ENCODE results near the gene FHOD3. TPM values are rescaled to one million over a fixed set of nuclear protein-coding genes. Genes with fewer than 3 reads are reported as not detected.

The FHOD3 gene
- total RNA-seq, 2 experiments from 2014 or later, result not detected

DNA sequence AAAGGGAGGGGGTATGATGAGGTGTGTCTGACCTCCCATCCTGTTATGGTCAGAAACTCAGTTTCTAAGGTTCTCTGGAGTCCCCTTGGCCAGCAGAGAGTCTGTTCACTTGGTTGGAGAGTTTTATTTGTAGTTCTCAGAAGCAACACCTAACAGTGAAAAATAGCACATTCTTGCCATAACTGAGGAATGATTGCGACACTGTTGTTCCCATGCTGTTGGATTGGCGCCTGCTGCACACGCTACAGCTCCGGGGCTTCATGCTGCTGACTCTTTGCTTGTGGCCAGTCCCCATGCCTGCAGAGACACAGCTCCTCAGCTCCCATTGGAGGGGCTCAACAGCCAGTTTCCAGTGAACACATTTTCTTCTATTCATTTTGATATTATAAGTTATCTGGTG is 489.2 kb downstream of the FHOD3 start:
- DNase-seq (no peak), ATAC-seq (no peak)
- POLR2A ChIA-PET, result no interaction called here
- H3K36me3 Mint-ChIP-seq (ENCODE audit: low read depth), result peaks cover 31% of the 10 kb centered on the region
- intact Hi-C loops (cut with micrococcal nuclease), result no loop called here
- no peak overlapping the region for H3K4me3 Mint-ChIP-seq
- H3K27ac Mint-ChIP-seq, result no peak overlapping the region
- CTCF ChIA-PET, result no interaction called here
- H3K27me3 Mint-ChIP-seq, result no peaks in the 10 kb centered on the region
- TF ChIP-seq, protein P1, sequence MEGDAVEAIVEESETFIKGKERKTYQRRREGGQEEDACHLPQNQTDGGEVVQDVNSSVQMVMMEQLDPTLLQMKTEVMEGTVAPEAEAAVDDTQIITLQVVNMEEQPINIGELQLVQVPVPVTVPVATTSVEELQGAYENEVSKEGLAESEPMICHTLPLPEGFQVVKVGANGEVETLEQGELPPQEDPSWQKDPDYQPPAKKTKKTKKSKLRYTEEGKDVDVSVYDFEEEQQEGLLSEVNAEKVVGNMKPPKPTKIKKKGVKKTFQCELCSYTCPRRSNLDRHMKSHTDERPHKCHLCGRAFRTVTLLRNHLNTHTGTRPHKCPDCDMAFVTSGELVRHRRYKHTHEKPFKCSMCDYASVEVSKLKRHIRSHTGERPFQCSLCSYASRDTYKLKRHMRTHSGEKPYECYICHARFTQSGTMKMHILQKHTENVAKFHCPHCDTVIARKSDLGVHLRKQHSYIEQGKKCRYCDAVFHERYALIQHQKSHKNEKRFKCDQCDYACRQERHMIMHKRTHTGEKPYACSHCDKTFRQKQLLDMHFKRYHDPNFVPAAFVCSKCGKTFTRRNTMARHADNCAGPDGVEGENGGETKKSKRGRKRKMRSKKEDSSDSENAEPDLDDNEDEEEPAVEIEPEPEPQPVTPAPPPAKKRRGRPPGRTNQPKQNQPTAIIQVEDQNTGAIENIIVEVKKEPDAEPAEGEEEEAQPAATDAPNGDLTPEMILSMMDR (IDR thresholded peaks at IDR 0.05), result no peak
- H3K4me1 Mint-ChIP-seq (ENCODE audit: low read depth), result no peaks in the 10 kb centered on the region
- H3K9me3 Mint-ChIP-seq, result peaks cover 11% of the 10 kb centered on the region

DNA sequence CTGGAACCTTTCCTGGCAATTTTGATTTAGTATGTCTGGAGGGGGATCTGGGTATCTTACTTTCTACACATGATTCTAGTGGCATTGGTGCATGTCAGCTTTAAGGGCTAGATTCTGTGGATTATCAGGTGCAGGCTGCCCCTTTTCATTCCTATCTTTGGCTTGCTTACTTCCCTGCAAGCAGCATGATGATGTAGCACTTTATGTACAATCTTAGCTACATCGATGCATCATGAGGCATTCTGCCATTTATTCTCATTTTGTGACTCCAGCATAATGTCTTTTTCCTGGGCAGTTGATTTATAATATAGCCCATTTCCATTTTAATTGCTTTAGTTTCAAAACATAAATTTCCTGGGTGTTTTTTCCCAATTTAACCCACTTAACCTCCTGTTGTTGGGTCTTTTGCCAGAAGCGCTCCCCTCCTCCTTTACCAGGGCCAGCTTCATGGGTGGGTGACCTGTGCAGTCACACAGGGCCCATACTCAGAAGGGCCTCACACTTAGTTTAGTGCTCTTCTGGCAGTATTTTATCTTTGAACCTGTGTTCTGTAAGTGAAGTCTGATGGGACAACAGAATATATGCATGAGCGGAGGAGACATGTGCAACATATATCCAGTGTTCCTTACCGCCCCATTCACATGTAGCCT is 495.2 kb downstream of the FHOD3 start:
- Mint-ChIP-seq H3K4me3 (no peak overlapping the region), H3K27me3 (no peaks in the 10 kb centered on the region), H3K4me1 (ENCODE audit: low read depth) (no peaks in the 10 kb centered on the region), H3K9me3 (peaks cover 11% of the 10 kb centered on the region), H3K27ac (no peak overlapping the region), H3K36me3 (ENCODE audit: low read depth) (peaks cover 51% of the 10 kb centered on the region)
- POLR2A ChIA-PET, result no interaction called here
- intact Hi-C loops (cut with micrococcal nuclease), result no loop called here
- ATAC-seq (no peak), DNase-seq (no peak)
- CTCF ChIA-PET, result no interaction called here
- TF ChIP-seq, protein P1 (IDR thresholded peaks at IDR 0.05), result no peak

DNA sequence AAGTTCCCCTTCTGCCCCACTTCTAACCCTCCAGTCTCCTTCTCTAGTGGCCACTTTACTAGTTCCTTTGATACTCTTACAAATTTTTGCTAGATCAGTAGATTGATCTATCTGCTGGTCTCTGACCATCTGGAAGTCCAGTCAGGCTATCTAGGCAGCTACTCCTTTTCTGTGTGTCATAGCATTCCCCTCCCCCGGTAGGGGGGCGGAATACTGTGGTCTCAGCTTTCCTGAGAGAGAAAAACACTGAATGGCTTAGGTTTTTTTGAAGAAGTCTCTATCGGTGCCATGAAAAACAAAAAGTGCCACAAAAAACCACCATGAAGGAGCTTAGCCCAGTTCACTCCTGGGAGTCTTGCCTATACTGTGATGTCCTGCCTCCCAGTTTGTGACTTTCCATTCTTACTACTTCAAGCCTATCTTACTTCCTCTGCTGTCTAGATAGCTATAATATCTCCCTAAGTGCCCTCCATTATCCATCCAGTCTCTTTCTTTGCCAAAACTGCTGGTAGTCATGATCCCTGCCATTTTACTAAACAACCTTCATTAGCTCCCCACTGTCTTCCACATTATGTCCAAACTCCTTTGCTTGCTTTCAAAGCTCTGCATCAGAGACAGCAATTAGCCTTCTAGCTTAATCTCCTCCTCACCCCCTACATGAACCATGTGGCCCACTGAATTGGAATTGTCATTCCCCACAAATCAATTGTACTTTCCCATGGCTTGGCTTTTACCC is 501.4 kb downstream of the FHOD3 start:
- H3K36me3 Mint-ChIP-seq (ENCODE audit: low read depth), result peaks cover 47% of the 10 kb centered on the region
- H3K4me1 Mint-ChIP-seq (ENCODE audit: low read depth), result no peaks in the 10 kb centered on the region
- intact Hi-C loops (cut with micrococcal nuclease), result no loop called here
- H3K27me3 Mint-ChIP-seq, result no peaks in the 10 kb centered on the region
- ATAC-seq, result no peak
- no peak overlapping the region for H3K4me3 Mint-ChIP-seq
- no peak for DNase-seq
- TF ChIP-seq, protein P1 (IDR thresholded peaks at IDR 0.05), result no peak
- CTCF ChIA-PET, result interaction anchor here (1.8 to 1.9 kb wide), 2 partner anchors 10 to 12 kb away, joined by 6 read pairs; no protein-coding TSS in a partner anchor
- H3K27ac Mint-ChIP-seq, result no peak overlapping the region
- H3K9me3 Mint-ChIP-seq, result no peaks in the 10 kb centered on the region
- POLR2A ChIA-PET, result interaction anchor here (0.6 kb wide), 1 partner anchor 24 kb away, joined by 3 read pairs; no protein-coding TSS in a partner anchor

DNA sequence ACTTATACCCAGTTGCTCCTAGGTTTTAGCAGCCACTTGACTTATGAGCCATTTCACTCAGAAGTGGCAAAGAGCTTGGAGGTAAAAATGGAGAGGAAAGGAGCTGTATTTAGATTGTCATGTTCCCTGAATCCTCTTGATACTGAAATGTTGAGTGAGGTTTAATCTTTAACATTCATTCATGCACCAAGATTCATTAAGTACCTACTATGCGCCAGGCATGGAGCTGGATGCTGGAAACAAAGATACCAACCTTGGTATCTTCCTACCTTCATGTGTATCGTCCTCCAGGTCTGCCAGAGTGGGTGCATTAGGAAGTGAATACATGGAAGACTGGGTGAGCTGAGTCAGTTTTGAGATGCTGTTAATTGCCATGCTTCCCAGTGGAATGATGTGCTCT is 507.6 kb downstream of the FHOD3 start:
- POLR2A ChIA-PET, result no interaction called here
- DNase-seq, result no peak
- Mint-ChIP-seq H3K36me3 (ENCODE audit: low read depth) (peaks cover 55% of the 10 kb centered on the region), H3K4me1 (ENCODE audit: low read depth) (peaks cover 4% of the 10 kb centered on the region), H3K4me3 (no peak overlapping the region), H3K27me3 (no peaks in the 10 kb centered on the region), H3K27ac (no peak overlapping the region), H3K9me3 (no peaks in the 10 kb centered on the region)
- intact Hi-C loops (cut with micrococcal nuclease), result loop anchor here (10.0 kb wide), 1 partner anchor 60 kb away; no protein-coding TSS in a partner anchor
- CTCF ChIA-PET, result interaction anchor here (5.2 kb wide), 1 partner anchor 117 kb away, joined by 58 read pairs; no protein-coding TSS in a partner anchor
- no peak for ATAC-seq
- TF ChIP-seq, protein P1 (IDR thresholded peaks at IDR 0.05), result no peak

DNA sequence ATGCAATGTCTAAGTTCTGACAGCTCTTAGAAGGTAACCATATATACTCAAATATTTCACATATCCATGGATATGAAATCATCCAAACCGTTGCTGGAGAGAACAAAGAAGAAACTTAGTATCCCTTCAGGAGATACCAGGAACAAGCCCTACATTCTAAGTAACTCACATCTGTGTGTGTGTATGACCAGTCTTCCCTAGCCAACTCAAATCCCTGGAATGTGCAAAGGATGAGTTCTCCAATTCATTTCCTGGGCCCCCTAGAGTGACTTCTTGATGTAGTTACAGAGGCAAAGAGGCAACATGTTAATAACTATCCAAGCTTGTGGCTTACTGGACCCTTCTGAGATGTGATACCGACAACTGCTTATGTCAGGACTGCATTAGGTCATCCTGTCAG is 511.2 kb downstream of the FHOD3 start:
- ChIA-PET POLR2A (no interaction called here), CTCF (interaction anchor here (0.7 to 5.2 kb wide), 10 partner anchors 10 to 121 kb away, joined by 3 to 58 read pairs (median 4); partner anchors contain the start of genes KIAA1328 and TPGS2)
- TF ChIP-seq, protein P1 (IDR thresholded peaks at IDR 0.05), result no peak
- no peak overlapping the region for H3K27ac Mint-ChIP-seq
- no peaks in the 10 kb centered on the region for H3K27me3 Mint-ChIP-seq
- H3K9me3 Mint-ChIP-seq, result no peaks in the 10 kb centered on the region
- intact Hi-C loops (cut with micrococcal nuclease), result loop anchor here (2.0 to 10.0 kb wide), 2 partner anchors 64 to 120 kb away; no protein-coding TSS in a partner anchor
- no peak overlapping the region for H3K4me3 Mint-ChIP-seq
- ATAC-seq (no peak), DNase-seq (no peak)
- H3K36me3 Mint-ChIP-seq (ENCODE audit: low read depth), result peaks cover 35% of the 10 kb centered on the region
- H3K4me1 Mint-ChIP-seq (ENCODE audit: low read depth), result peaks cover 8% of the 10 kb centered on the region
